ENCODE measurements around the gene VWA7.

Gene VWA7

DNA sequence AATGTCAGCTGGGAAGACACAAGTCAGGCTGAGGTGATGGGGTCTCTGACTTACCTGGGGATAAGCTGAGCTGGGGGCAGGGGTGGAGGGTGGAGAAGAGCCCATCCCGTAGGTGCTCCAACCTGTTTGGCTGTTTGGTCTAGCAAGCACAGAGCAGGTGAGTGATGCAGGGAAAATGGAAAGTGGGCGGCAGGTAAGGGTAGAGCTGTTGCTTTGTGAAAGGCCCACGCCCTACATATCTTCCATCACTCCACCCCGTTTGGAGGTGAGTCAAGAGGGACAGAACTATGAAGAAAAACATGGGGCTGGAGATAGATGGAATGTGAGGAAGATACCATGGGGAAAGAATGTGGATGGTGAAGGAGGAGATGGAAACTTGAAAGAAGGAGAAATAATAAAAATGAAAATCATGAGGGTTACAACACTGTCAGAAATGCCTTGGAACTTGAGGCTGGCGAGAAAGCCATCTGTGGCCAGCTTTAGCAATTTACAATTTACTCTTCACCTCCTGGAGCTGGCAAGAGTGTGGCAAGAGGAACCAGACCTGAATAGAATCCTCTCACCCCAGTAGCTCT lies 56.8 kb downstream of the VWA7 start:
- Histone ChIP-seq H3K36me3 (ENCODE audit: control insufficient read depth in 2 of 2, insufficient read depth in 1 of 2, low read length in 2 of 2) (no peaks in the 10 kb centered on the region), H3K4me3 (ENCODE audit: low read depth, low read length) (no peak overlapping the region), H3K4me1 (ENCODE audit: control insufficient read depth, insufficient read depth, low read length) (no peaks in the 10 kb centered on the region), H3K27ac (ENCODE audit: extremely low read depth, low read depth, low read length) (no peak overlapping the region), H3K9me3 (ENCODE audit: control insufficient read depth, insufficient read depth, low read depth, low read length) (no peaks in the 10 kb centered on the region)
- ChIA-PET POLR2A (interaction anchor here (0.9 to 1.1 kb wide), 2 partner anchors 10 to 107 kb away, joined by 3 to 4 read pairs; partner anchors contain the start of gene HSPA1B), CTCF (interaction anchor here (0.6 to 1.0 kb wide), 2 partner anchors 39 to 50 kb away, joined by 4 read pairs; partner anchors contain the start of gene LY6G5C)
- no peak for TF ChIP-seq GFI1B (tag by site-specific recombination; IDR thresholded peaks at IDR 0.05)
- TF ChIP-seq SCRT2 (tag by site-specific recombination; IDR thresholded peaks at IDR 0.05): no peak
- no peak for TF ChIP-seq SALL2 (tag by site-specific recombination; IDR thresholded peaks at IDR 0.05; ENCODE audit: borderline replicate concordance)
- no peak for TF ChIP-seq KLF10 (tag by site-specific recombination; IDR thresholded peaks at IDR 0.05)
- no peak for TF ChIP-seq ZNF76 (tag by site-specific recombination; IDR thresholded peaks at IDR 0.05; ENCODE audit: borderline replicate concordance, low read depth)
- no peak for TF ChIP-seq GLIS1 (tag by site-specific recombination; IDR thresholded peaks at IDR 0.05)
- TF ChIP-seq, protein P1, sequence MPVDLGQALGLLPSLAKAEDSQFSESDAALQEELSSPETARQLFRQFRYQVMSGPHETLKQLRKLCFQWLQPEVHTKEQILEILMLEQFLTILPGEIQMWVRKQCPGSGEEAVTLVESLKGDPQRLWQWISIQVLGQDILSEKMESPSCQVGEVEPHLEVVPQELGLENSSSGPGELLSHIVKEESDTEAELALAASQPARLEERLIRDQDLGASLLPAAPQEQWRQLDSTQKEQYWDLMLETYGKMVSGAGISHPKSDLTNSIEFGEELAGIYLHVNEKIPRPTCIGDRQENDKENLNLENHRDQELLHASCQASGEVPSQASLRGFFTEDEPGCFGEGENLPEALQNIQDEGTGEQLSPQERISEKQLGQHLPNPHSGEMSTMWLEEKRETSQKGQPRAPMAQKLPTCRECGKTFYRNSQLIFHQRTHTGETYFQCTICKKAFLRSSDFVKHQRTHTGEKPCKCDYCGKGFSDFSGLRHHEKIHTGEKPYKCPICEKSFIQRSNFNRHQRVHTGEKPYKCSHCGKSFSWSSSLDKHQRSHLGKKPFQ (tag by site-specific recombination; IDR thresholded peaks at IDR 0.05): no peak

DNA sequence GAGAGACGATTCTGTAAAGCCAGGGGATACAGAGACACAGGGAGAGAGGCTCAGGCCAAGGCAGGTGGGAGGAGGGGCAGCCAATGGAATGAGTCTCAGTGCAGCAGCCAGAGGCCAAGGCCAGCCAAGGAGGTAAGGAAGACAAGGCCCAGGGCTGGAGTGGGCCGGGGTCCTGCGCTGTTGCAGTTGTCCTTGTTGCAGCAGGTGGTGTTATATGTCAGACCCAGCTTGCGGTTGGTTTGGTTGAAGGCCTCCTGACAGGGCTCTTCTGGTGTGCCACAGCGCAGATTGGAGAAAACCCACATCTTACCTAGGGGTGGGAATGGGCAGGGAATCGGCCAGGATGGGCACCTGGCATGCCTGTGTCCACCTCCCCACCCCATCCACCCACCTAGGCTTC lies 58.1 kb downstream of the VWA7 start:
- ChIA-PET CTCF (interaction anchor here (0.9 kb wide), 2 partner anchors 30 to 51 kb away, joined by 3 read pairs; no protein-coding TSS in a partner anchor), POLR2A (no interaction called here)

DNA sequence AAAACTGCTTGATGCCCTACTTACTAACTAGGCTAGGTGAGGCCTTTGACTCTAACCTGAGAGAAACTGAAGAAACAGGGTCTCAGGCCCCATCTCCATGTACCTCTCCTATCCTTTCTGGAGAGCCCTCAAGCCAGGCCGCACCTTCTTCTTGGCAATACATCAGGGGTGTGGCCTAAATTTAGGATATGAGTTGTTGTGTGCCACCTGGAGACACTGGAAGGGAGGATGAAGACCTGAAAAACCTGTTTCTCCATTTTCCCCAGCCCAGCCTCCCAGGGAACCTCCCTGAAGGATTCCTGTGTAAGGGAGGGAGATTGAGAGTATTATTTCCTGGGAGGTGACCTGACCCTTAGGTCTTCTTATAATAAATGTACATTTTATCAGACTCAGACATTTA lies 58.9 kb downstream of the VWA7 start:
- peaks cover 4% of the 10 kb centered on the region for H3K4me1 ChIP-seq (ENCODE audit: control insufficient read depth, insufficient read depth, low read length)
- no peaks in the 10 kb centered on the region for H3K9me3 ChIP-seq (ENCODE audit: control insufficient read depth, insufficient read depth, low read depth, low read length)
- H3K4me3 ChIP-seq (ENCODE audit: low read depth, low read length): no peak overlapping the region
- POLR2A ChIA-PET: no interaction called here
- TF ChIP-seq ZNF776 (tag by site-specific recombination; IDR thresholded peaks at IDR 0.05; ENCODE audit: borderline replicate concordance) (no peak), ZNF501 (tag by site-specific recombination; IDR thresholded peaks at IDR 0.05) (no peak), ZNF621 (tag by site-specific recombination; IDR thresholded peaks at IDR 0.05) (no peak), YY2 (tag by site-specific recombination; IDR thresholded peaks at IDR 0.05) (no peak)
- TF ChIP-seq, protein P2, sequence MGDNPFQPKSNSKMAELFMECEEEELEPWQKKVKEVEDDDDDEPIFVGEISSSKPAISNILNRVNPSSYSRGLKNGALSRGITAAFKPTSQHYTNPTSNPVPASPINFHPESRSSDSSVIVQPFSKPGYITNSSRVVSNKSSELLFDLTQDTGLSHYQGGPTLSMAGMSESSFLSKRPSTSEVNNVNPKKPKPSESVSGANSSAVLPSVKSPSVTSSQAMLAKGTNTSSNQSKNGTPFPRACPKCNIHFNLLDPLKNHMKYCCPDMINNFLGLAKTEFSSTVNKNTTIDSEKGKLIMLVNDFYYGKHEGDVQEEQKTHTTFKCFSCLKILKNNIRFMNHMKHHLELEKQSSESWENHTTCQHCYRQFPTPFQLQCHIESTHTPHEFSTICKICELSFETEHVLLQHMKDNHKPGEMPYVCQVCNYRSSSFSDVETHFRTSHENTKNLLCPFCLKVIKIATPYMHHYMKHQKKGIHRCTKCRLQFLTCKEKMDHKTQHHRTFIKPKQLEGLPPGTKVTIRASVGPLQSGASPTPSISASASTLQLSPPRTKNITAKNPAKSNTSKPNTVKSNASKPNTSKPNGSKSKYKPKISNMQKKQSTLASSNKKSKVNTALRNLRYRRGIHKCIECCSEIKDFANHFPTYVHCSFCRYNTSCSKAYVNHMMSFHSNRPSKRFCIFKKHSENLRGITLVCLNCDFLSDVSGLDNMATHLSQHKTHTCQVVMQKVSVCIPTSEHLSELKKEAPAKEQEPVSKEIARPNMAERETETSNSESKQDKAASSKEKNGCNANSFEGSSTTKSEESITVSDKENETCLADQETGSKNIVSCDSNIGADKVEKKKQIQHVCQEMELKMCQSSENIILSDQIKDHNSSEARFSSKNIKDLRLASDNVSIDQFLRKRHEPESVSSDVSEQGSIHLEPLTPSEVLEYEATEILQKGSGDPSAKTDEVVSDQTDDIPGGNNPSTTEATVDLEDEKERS (tag by site-specific recombination; IDR thresholded peaks at IDR 0.05): no peak
- CTCF ChIA-PET: no interaction called here
- no peak overlapping the region for H3K27ac ChIP-seq (ENCODE audit: extremely low read depth, low read depth, low read length)
- H3K36me3 ChIP-seq (ENCODE audit: control insufficient read depth in 2 of 2, insufficient read depth in 1 of 2, low read length in 2 of 2): no peaks in the 10 kb centered on the region

More for the DNA sequence above, 58.1 kb downstream of the VWA7 start:
- Histone ChIP-seq H3K27ac (ENCODE audit: extremely low read depth, low read depth, low read length) (no peak overlapping the region), H3K4me1 (ENCODE audit: control insufficient read depth, insufficient read depth, low read length) (peaks cover 3% of the 10 kb centered on the region), H3K4me3 (ENCODE audit: low read depth, low read length) (no peak overlapping the region), H3K36me3 (ENCODE audit: control insufficient read depth in 2 of 2, insufficient read depth in 1 of 2, low read length in 2 of 2) (no peaks in the 10 kb centered on the region), H3K9me3 (ENCODE audit: control insufficient read depth, insufficient read depth, low read depth, low read length) (no peaks in the 10 kb centered on the region)
- TF ChIP-seq ZIC2 (tag by site-specific recombination; IDR thresholded peaks at IDR 0.05) (no peak), ZNF529 (tag by site-specific recombination; IDR thresholded peaks at IDR 0.05; ENCODE audit: insufficient replicate concordance) (no peak), ZBTB1 (tag by site-specific recombination; IDR thresholded peaks at IDR 0.05) (no peak), ZNF214 (tag by site-specific recombination; IDR thresholded peaks at IDR 0.05; ENCODE audit: borderline replicate concordance) (no peak), ZNF664 (tag by site-specific recombination; IDR thresholded peaks at IDR 0.05) (no peak), ZNF510 (tag by site-specific recombination; IDR thresholded peaks at IDR 0.05; ENCODE audit: insufficient replicate concordance) (no peak), ZNF777 (tag by site-specific recombination; IDR thresholded peaks at IDR 0.05; ENCODE audit: borderline replicate concordance) (no peak), ZNF776 (tag by site-specific recombination; IDR thresholded peaks at IDR 0.05; ENCODE audit: borderline replicate concordance) (no peak)
- TF ChIP-seq, protein P3, sequence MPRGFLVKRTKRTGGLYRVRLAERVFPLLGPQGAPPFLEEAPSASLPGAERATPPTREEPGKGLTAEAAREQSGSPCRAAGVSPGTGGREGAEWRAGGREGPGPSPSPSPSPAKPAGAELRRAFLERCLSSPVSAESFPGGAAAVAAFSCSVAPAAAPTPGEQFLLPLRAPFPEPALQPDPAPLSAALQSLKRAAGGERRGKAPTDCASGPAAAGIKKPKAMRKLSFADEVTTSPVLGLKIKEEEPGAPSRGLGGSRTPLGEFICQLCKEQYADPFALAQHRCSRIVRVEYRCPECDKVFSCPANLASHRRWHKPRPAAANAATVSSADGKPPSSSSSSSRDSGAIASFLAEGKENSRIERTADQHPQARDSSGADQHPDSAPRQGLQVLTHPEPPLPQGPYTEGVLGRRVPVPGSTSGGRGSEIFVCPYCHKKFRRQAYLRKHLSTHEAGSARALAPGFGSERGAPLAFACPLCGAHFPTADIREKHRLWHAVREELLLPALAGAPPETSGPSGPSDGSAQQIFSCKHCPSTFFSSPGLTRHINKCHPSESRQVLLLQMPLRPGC (tag by site-specific recombination; IDR thresholded peaks at IDR 0.05): no peak
- TF ChIP-seq, protein P4, sequence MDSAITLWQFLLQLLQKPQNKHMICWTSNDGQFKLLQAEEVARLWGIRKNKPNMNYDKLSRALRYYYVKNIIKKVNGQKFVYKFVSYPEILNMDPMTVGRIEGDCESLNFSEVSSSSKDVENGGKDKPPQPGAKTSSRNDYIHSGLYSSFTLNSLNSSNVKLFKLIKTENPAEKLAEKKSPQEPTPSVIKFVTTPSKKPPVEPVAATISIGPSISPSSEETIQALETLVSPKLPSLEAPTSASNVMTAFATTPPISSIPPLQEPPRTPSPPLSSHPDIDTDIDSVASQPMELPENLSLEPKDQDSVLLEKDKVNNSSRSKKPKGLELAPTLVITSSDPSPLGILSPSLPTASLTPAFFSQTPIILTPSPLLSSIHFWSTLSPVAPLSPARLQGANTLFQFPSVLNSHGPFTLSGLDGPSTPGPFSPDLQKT (IDR thresholded peaks at IDR 0.05; ENCODE audit: borderline replicate concordance, low read depth, low read length): no peak
